Neuronal stem cell (in vitro differentiated cells): ENCODE measurements around the gene TBATA.
"Not testable (repeated sequence)": the region's sequence is repeated elsewhere in the genome, so short reads cannot be mapped to it uniquely, and the experiment has no call there.

ENCODE experiments used
- DNase-seq: peaks from one replicate; pipeline ENCODE4 v3.0.0-alpha.2; 2013; ENCODE audit warnings: low spot score
- H2AFZ ChIP-seq: one replicate; pipeline ENCODE4 v1.6.1; 2013; ENCODE audit warnings: mild to moderate bottlenecking, low read length, inconsistent platforms
- H2AK5ac ChIP-seq: 2 replicates; pipeline ENCODE4 v1.6.1; 2013; ENCODE audit warnings: low read depth, mild to moderate bottlenecking, inconsistent platforms, low read length, moderate library complexity, mixed read lengths
- H2BK120ac ChIP-seq: 2 replicates; pipeline ENCODE4 v1.6.1; 2013; ENCODE audit warnings: low read depth, mild to moderate bottlenecking, inconsistent platforms, low read length, moderate library complexity, mixed read lengths
- H2BK12ac ChIP-seq: one replicate; pipeline ENCODE4 v1.6.1; 2013; ENCODE audit warnings: low read length, inconsistent platforms
- H2BK15ac ChIP-seq: 2 replicates; pipeline ENCODE4 v1.6.1; 2013; ENCODE audit warnings: mild to moderate bottlenecking, low read length, inconsistent platforms, mixed read lengths
- H2BK5ac ChIP-seq: one replicate; pipeline ENCODE4 v1.6.1; 2013; ENCODE audit warnings: inconsistent platforms, mild to moderate bottlenecking, low read length, moderate library complexity
- H3K14ac ChIP-seq: one replicate; pipeline ENCODE4 v1.6.1; 2013; ENCODE audit warnings: low read length, inconsistent platforms
- H3K18ac ChIP-seq: 2 replicates; pipeline ENCODE4 v1.6.1; 2013; ENCODE audit warnings: low read length, inconsistent platforms
- H3K23ac ChIP-seq: 2 replicates; pipeline ENCODE4 v1.6.1; 2013; ENCODE audit warnings: low read depth, mild to moderate bottlenecking, mixed read lengths, low read length, inconsistent platforms; ENCODE audit not compliant: poor library complexity
- H3K27ac ChIP-seq: replicated peaks from 3 replicates; pipeline ENCODE4 v1.5.1; 2013; ENCODE audit warnings: low read length, inconsistent platforms
- H3K27me3 ChIP-seq, 3 experiments: 2 replicates each; pipeline ENCODE4 v1.6.1; 2013; ENCODE audit warnings: low read length in 3 of 3, mild to moderate bottlenecking in 2 of 3, inconsistent platforms in 1 of 3, low read depth in 1 of 3, mixed read lengths in 1 of 3, moderate library complexity in 1 of 3; ENCODE audit not compliant: control insufficient read depth in 3 of 3, insufficient read depth in 3 of 3
- H3K36me3 ChIP-seq, 2 donors: replicated peaks in 1 of 2; 2 replicates each; pipeline ENCODE4 v1.6.1; 2013; ENCODE audit warnings: low read length in 2 of 2; ENCODE audit not compliant: control insufficient read depth in 2 of 2, insufficient read depth in 2 of 2
- H3K4ac ChIP-seq: 2 replicates; pipeline ENCODE4 v1.6.1; 2013; ENCODE audit warnings: inconsistent platforms, mild to moderate bottlenecking, low read length, moderate library complexity
- H3K4me1 ChIP-seq, 2 donors: 1 replicate in 1 of 2; 2 replicates in 1 of 2; pipeline ENCODE4 v1.6.1; 2013; ENCODE audit warnings: low read length in 2 of 2, low read depth in 1 of 2; ENCODE audit not compliant: control insufficient read depth in 2 of 2, insufficient read depth in 1 of 2
- H3K4me2 ChIP-seq: one replicate; pipeline ENCODE4 v1.6.1; 2013; ENCODE audit warnings: mild to moderate bottlenecking, low read length, inconsistent platforms; ENCODE audit not compliant: insufficient read depth, poor library complexity, severe bottlenecking
- H3K4me3 ChIP-seq, 2 donors: 2 replicates each; pipeline ENCODE4 v1.5.1; 2013; ENCODE audit warnings: low read length in 2 of 2, mild to moderate bottlenecking in 2 of 2, inconsistent platforms in 1 of 2, moderate library complexity in 1 of 2
- H3K79me1 ChIP-seq: one replicate; pipeline ENCODE4 v1.6.1; 2013; ENCODE audit warnings: low read depth, mild to moderate bottlenecking, inconsistent platforms, low read length, moderate library complexity
- H3K9ac ChIP-seq: one replicate; pipeline ENCODE4 v1.6.1; 2013; ENCODE audit warnings: mild to moderate bottlenecking, low read depth, low read length, inconsistent platforms; ENCODE audit not compliant: poor library complexity
- H3K9me3 ChIP-seq, 2 donors: replicated peaks in 1 of 2; 2 replicates each; pipeline versions ENCODE3 to v1.6.1; 2013; ENCODE audit warnings: low read length in 2 of 2, mild to moderate bottlenecking in 2 of 2, inconsistent platforms in 1 of 2, low read depth in 1 of 2, mixed read lengths in 1 of 2, moderate library complexity in 1 of 2; ENCODE audit not compliant: control insufficient read depth in 2 of 2, insufficient read depth in 1 of 2
- H4K8ac ChIP-seq: one replicate; pipeline ENCODE4 v1.6.1; 2013; ENCODE audit warnings: low read depth, mild to moderate bottlenecking, inconsistent platforms, low read length, moderate library complexity
- H4K91ac ChIP-seq: one replicate; pipeline ENCODE4 v1.6.1; 2013; ENCODE audit warnings: low read length, low read depth, mild to moderate bottlenecking, inconsistent platforms; ENCODE audit not compliant: poor library complexity
- WGBS, 2 donors: extraction: QIAGEN DNeasy Blood & Tissue Kit; methylation state at CpG; one replicate each; pipeline ENCODE4 v1.1.7; 2013; ENCODE audit warnings: missing lambda C conversion rate in 2 of 2, mixed read lengths in 1 of 2; ENCODE audit not compliant: insufficient read length in 2 of 2, insufficient replicate concordance in 1 of 2; ENCODE audit errors: extremely low coverage in 2 of 2; 5-methylcytosine and 5-hydroxymethylcytosine counted together

Gene TBATA

GRCh38 chr10:70770001-70770400, 15.2 kb downstream of the TBATA start:
- no CpG with 5 or more reads among the region's 2 CpGs for WGBS, 2 donors
- Histone ChIP-seq H3K4me2 (no peak overlapping the region), H3K36me3 (no peaks in the 10 kb centered on the region), H3K4ac (no peak overlapping the region), H3K18ac (no peak overlapping the region), H2BK5ac (no peak overlapping the region), H2BK15ac (no peak overlapping the region), H3K79me1 (no peaks in the 10 kb centered on the region), H3K4me1 (no peaks in the 10 kb centered on the region), H2BK12ac (no peak overlapping the region), H3K14ac (no peak overlapping the region), H4K91ac (no peak overlapping the region), H3K23ac (no peak overlapping the region), H2AFZ (no peak overlapping the region), H3K9me3 (peaks cover 2 to 5% of the 10 kb centered on the region in 2 donors), H2AK5ac (no peak overlapping the region), H2BK120ac (no peak overlapping the region), H4K8ac (no peak overlapping the region), H3K4me3 (no peak overlapping the region), H3K27me3 (no peaks in the 10 kb centered on the region), H3K9ac (no peak overlapping the region), H3K27ac (no peak overlapping the region)
- DNase-seq, result no peak

- H3K36me3 ChIP-seq, result no peaks in the 10 kb centered on the region
- H3K79me1 ChIP-seq, result no peaks in the 10 kb centered on the region
- no peak overlapping the region for H3K27ac ChIP-seq
Measured at GRCh38 chr10:70769121-70769520, 16.1 kb downstream of the TBATA start.

GRCh38 chr10:70768026-70768685, 17.0 kb downstream of the TBATA start:
- H2BK12ac ChIP-seq, H2BK5ac ChIP-seq, H3K36me3 ChIP-seq, H3K9ac ChIP-seq, H3K79me1 ChIP-seq, H3K18ac ChIP-seq, H3K4me2 ChIP-seq, H2AK5ac ChIP-seq, H4K91ac ChIP-seq, H4K8ac ChIP-seq, H3K9me3 ChIP-seq, H3K27ac ChIP-seq, H3K4me3 ChIP-seq, H2BK15ac ChIP-seq, H3K23ac ChIP-seq, H3K27me3 ChIP-seq, H3K4me1 ChIP-seq, H3K4ac ChIP-seq, H2BK120ac ChIP-seq, H3K14ac ChIP-seq, DNase-seq, H2AFZ ChIP-seq: not testable (repeated sequence)
- no CpG with 5 or more reads among the region's 6 CpGs for WGBS, 2 donors

More at GRCh38 chr10:70769121-70769520, 16.1 kb downstream of the TBATA start:
- no peaks in the 10 kb centered on the region for H3K27me3 ChIP-seq
- no peak overlapping the region for H4K91ac ChIP-seq
- DNase-seq, result no peak
- H2BK12ac ChIP-seq, result no peak overlapping the region
- no peak overlapping the region for H3K23ac ChIP-seq
- H3K9ac ChIP-seq, result no peak overlapping the region
- H2AFZ ChIP-seq, result no peak overlapping the region
- H3K4ac ChIP-seq, result no peak overlapping the region
- H2BK15ac ChIP-seq, result no peak overlapping the region
- no peak overlapping the region for H3K4me3 ChIP-seq
- H2AK5ac ChIP-seq, result no peak overlapping the region
- no peaks in the 10 kb centered on the region for H3K4me1 ChIP-seq
- no peak overlapping the region for H3K14ac ChIP-seq
- H3K9me3 ChIP-seq, result peaks cover 2 to 5% of the 10 kb centered on the region in 2 donors
- WGBS, 2 donors, result no CpG with 5 or more reads among the region's 4 CpGs
- no peak overlapping the region for H3K4me2 ChIP-seq
- H4K8ac ChIP-seq, result no peak overlapping the region
- H2BK120ac ChIP-seq, result no peak overlapping the region
- H3K18ac ChIP-seq, result no peak overlapping the region
- H2BK5ac ChIP-seq, result no peak overlapping the region

GRCh38 chr10:70765794-70766594, 19.2 kb downstream of the TBATA start:
- no CpG with 5 or more reads among the region's 8 CpGs for WGBS, 2 donors
- no peak overlapping the region for H2BK5ac ChIP-seq
- no peak overlapping the region for H2BK12ac ChIP-seq
- H3K4me2 ChIP-seq, result no peak overlapping the region
- DNase-seq, result no peak
- H3K4me3 ChIP-seq, result no peak overlapping the region
- no peak overlapping the region for H3K14ac ChIP-seq
- no peak overlapping the region for H3K9ac ChIP-seq
- H3K27me3 ChIP-seq, result no peaks in the 10 kb centered on the region
- H2AK5ac ChIP-seq, result no peak overlapping the region
- H3K23ac ChIP-seq, result no peak overlapping the region
- peaks cover 2 to 5% of the 10 kb centered on the region in 2 donors for H3K9me3 ChIP-seq
- H3K27ac ChIP-seq, result no peak overlapping the region
- H3K36me3 ChIP-seq, result no peaks in the 10 kb centered on the region
- H3K4me1 ChIP-seq, result peaks cover 18 to 23% of the 10 kb centered on the region in 2 donors
- H2BK120ac ChIP-seq, result no peak overlapping the region
- H4K91ac ChIP-seq, result no peak overlapping the region
- H3K18ac ChIP-seq, result no peak overlapping the region
- H3K4ac ChIP-seq, result no peak overlapping the region
- no peaks in the 10 kb centered on the region for H3K79me1 ChIP-seq
- no peak overlapping the region for H4K8ac ChIP-seq
- no peak overlapping the region for H2AFZ ChIP-seq
- H2BK15ac ChIP-seq, result no peak overlapping the region
